ENCODE data around the gene PLA2G7. TPM values are rescaled to one million over a fixed set of nuclear protein-coding genes. Genes with fewer than 3 reads are reported as not detected.

PLA2G7 gene
- total and polyA plus RNA-seq, 9 donors, result 0.18 to 15.1 (median 1.6) TPM

GRCh38 chr6:46729787-46730326 lies 5.3 kb downstream of the PLA2G7 start:
- no peak overlapping the region for H3K27ac ChIP-seq
- H3K36me3 ChIP-seq, result no peaks in the 10 kb centered on the region
- no peaks in the 10 kb centered on the region for H3K4me1 ChIP-seq (ENCODE audit: insufficient read depth)
- no peaks in the 10 kb centered on the region for H3K9me3 ChIP-seq
- TF ChIP-seq, protein P1, sequence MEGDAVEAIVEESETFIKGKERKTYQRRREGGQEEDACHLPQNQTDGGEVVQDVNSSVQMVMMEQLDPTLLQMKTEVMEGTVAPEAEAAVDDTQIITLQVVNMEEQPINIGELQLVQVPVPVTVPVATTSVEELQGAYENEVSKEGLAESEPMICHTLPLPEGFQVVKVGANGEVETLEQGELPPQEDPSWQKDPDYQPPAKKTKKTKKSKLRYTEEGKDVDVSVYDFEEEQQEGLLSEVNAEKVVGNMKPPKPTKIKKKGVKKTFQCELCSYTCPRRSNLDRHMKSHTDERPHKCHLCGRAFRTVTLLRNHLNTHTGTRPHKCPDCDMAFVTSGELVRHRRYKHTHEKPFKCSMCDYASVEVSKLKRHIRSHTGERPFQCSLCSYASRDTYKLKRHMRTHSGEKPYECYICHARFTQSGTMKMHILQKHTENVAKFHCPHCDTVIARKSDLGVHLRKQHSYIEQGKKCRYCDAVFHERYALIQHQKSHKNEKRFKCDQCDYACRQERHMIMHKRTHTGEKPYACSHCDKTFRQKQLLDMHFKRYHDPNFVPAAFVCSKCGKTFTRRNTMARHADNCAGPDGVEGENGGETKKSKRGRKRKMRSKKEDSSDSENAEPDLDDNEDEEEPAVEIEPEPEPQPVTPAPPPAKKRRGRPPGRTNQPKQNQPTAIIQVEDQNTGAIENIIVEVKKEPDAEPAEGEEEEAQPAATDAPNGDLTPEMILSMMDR (IDR thresholded peaks at IDR 0.05), result no peak
- TF ChIP-seq POLR2A (IDR thresholded peaks at IDR 0.05) (no peak), EP300 (IDR thresholded peaks at IDR 0.05) (no peak)
- 81 to 95% (median 86%) methylated on average over 1 of the region's 1 CpG for WGBS, 3 donors
- no peaks in the 10 kb centered on the region for H3K27me3 ChIP-seq
- DNase-seq, result no peak
- H3K4me3 ChIP-seq, result no peak overlapping the region
- intact Hi-C loops (cut with DNase I), result no loop called here

GRCh38 chr6:46720401-46720800 lies 14.8 kb downstream of the PLA2G7 start:
- intact Hi-C loops (cut with DNase I), result no loop called here
- no peak for DNase-seq

DNA sequence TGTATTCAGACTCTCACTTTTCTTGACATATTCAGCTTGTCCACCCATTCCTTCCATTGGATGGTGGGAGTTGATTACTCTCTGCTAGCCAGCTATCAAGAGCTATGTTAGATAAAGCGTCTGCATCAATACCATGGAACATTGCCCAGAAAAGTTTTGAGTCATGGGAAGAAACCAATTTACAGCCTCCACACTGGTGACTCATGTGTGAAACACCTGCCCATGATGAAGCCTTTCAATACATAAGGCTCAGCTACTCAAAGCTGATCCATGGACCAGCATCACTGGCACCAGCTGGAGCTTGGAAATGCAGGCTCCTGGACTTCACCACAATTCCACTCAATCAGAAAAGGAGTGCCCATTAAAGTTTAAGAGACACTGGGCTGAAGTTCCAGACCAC lies 16.1 kb downstream of the PLA2G7 start:
- TF ChIP-seq POLR2A (IDR thresholded peaks at IDR 0.05), result no peak
- TF ChIP-seq, protein P1 (IDR thresholded peaks at IDR 0.05), result no peak
- TF ChIP-seq EP300 (IDR thresholded peaks at IDR 0.05), result no peak
- no peak for DNase-seq
- H3K4me3 ChIP-seq, result no peak overlapping the region
- no peaks in the 10 kb centered on the region for H3K4me1 ChIP-seq (ENCODE audit: insufficient read depth)
- intact Hi-C loops (cut with DNase I), result no loop called here
- H3K9me3 ChIP-seq, result no peaks in the 10 kb centered on the region
- no peak overlapping the region for H3K27ac ChIP-seq
- 14 to 22% (median 17%) methylated on average over 1 of the region's 1 CpG for WGBS, 3 donors
- no peaks in the 10 kb centered on the region for H3K27me3 ChIP-seq
- no peaks in the 10 kb centered on the region for H3K36me3 ChIP-seq

More at GRCh38 chr6:46720401-46720800, 14.8 kb downstream of the PLA2G7 start:
- Histone ChIP-seq H3K27ac (no peak overlapping the region), H3K9me3 (no peaks in the 10 kb centered on the region), H3K36me3 (no peaks in the 10 kb centered on the region), H3K4me3 (no peak overlapping the region), H3K27me3 (no peaks in the 10 kb centered on the region), H3K4me1 (ENCODE audit: insufficient read depth) (no peaks in the 10 kb centered on the region)
- TF ChIP-seq POLR2A (IDR thresholded peaks at IDR 0.05) (no peak), EP300 (IDR thresholded peaks at IDR 0.05) (no peak)
- TF ChIP-seq, protein P1 (IDR thresholded peaks at IDR 0.05), result no peak
- WGBS, 3 donors, result 87 to 100% (median 95%) methylated on average over 1 of the region's 1 CpG

- no peaks in the 10 kb centered on the region for H3K36me3 ChIP-seq
- no peaks in the 10 kb centered on the region for H3K27me3 ChIP-seq
- intact Hi-C loops (cut with DNase I), result no loop called here
- TF ChIP-seq, protein P1 (IDR thresholded peaks at IDR 0.05), result no peak
- TF ChIP-seq EP300 (IDR thresholded peaks at IDR 0.05) (no peak), POLR2A (IDR thresholded peaks at IDR 0.05) (no peak)
- H3K4me3 ChIP-seq, result no peak overlapping the region
- H3K4me1 ChIP-seq (ENCODE audit: insufficient read depth), result no peaks in the 10 kb centered on the region
- H3K27ac ChIP-seq, result no peak overlapping the region
- no peak for DNase-seq
- H3K9me3 ChIP-seq, result no peaks in the 10 kb centered on the region
These were observed 20.0 kb downstream of the PLA2G7 start for GRCh38 chr6:46715141-46715540.

All from ovary (tissue), 9 donors.